K562 (cell line): ENCODE data around the gene JADE2.

Source experiments
- EGR1 ChIP-seq: fragments of 450-650 bp; conservative IDR thresholded peaks from 2 replicates; pipeline ENCODE4 v1.6.1; 2017; ENCODE audit warnings: mild to moderate bottlenecking
- POLR2AphosphoS5 ChIP-seq: IDR thresholded peaks from 2 replicates; pipeline ENCODE4 v1.6.1; 2011; ENCODE audit warnings: mild to moderate bottlenecking, low read depth, low read length, moderate library complexity; ENCODE audit not compliant: control insufficient read depth, insufficient read depth
- USF1 ChIP-seq: sonication (generic); formaldehyde crosslinking; IDR thresholded peaks from 2 replicates; pipeline ENCODE4 v1.9.0; 2022; ENCODE audit warnings: mild to moderate bottlenecking, missing genetic modification reagents

- no peak for TF ChIP-seq USF1 (CRISPR knock-in tag)
- no peak for TF ChIP-seq POLR2AphosphoS5
- TF ChIP-seq EGR1: no peak
Measured at GRCh38 chr5:134529460-134529859, 4.0 kb downstream of the JADE2 start.
